HCT116 (cell line): ENCODE measurements around the gene CERS2.

Experiments used
- CTCF ChIP-seq, 3 experiments: fragments of 200-600 bp in 1 of 3; sonication (generic) in 1 of 3; IDR thresholded peaks in 2 of 3; conservative IDR thresholded peaks in 1 of 3; 2 replicates each; pipeline ENCODE4 v1.5.1; 2012 to 2017; ENCODE audit warnings: low read depth in 2 of 3, low read length in 2 of 3, antibody characterized with exemption in 1 of 3, borderline replicate concordance in 1 of 3, control low read depth in 1 of 3, mild to moderate bottlenecking in 1 of 3, mixed read lengths in 1 of 3, mixed run types in 1 of 3, moderate library complexity in 1 of 3; ENCODE audit not compliant: insufficient read depth in 1 of 3
- POLR2AphosphoS5 ChIP-seq: IDR thresholded peaks from 2 replicates; pipeline ENCODE4 v1.6.1; 2011; ENCODE audit warnings: mild to moderate bottlenecking, low read depth, low read length, moderate library complexity
- SP1 ChIP-seq: IDR thresholded peaks from 2 replicates; pipeline ENCODE4 v1.6.1; 2012; ENCODE audit warnings: low read depth

- TF ChIP-seq CTCF (IDR thresholded peaks at IDR 0.05 in 2 of 3, conservative IDR thresholded peaks at IDR 0.05 in 1 of 3; ENCODE audit: borderline replicate concordance in 1 of 3, insufficient read depth in 1 of 3, low read depth in 2 of 3, low read length in 2 of 3) (no peak), POLR2AphosphoS5 (no peak), SP1 (no peak)
Measured at GRCh38 chr1:150995460-150995859, 20.8 kb upstream of the CERS2 start.
